HG03520 (cell line): ENCODE measurements around the gene CALHM2.
"Not testable (repeated sequence)": the region's sequence is repeated elsewhere in the genome, so short reads cannot be mapped to it uniquely, and the experiment has no call there.

Experiments
- ATAC-seq: cut with Tn5 transposase; IDR thresholded peaks from one replicate; pipeline ENCODE4 v1.9.1; 2021; ENCODE audit warnings: mild to moderate bottlenecking, moderate library complexity; ENCODE audit not compliant: unreplicated experiment

The CALHM2 gene

GRCh38 chr10:103419101-103419500 lies 33.1 kb downstream of the CALHM2 start:
- ATAC-seq = no peak

GRCh38 chr10:103417601-103418000 lies 34.6 kb downstream of the CALHM2 start:
- no peak for ATAC-seq

DNA sequence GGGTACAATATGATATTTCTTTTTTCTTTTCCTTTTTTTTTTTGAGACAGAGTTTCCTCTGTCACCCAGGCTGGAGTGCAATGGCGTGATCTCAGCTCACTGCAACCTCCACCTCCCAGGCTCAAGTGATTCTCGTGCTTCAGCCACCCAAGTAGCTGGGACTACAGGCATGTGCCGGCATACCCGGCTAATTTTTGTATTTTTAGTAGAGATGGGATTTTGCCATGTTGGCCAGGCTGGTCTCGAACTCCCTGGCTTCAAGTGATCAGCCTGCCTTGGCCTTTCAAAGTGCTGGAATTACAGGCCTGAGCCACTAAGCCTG lies 35.1 kb downstream of the CALHM2 start:
- not testable (repeated sequence) for ATAC-seq

DNA sequence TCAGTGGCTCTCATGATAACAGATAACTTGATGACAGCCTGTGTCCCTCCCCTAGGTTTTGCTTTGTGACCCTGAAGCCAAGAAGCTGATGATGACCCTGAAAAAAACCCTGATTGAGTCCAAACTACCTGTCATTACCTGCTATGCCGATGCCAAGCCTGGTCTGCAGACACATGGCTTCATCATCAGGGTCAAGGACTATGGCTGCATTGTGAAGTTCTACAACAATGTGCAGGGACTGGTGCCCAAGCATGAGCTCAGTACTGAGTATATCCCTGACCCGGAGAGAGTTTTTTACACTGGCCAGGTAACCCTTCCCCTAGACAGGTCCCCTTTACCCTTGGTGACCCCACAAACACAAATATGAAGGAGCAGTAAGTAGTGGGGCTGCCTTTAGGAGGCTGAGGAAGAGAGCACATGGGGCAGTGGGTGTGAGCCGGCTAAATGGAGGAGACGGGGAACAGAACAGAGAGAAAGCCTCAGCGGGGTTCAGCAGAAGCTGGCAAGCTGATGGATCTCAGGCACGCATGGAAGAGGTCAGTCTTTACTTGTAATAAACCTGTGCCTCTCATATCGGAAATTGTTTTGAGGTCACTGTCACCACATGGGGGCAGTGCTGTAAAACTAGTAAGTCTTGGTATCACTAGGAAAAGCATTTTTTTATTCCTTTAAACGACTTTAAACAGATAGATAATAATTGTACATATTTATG lies 35.6 kb downstream of the CALHM2 start:
- no peak for ATAC-seq

GRCh38 chr10:103415581-103415980 lies 36.6 kb downstream of the CALHM2 start:
- ATAC-seq = no peak

DNA sequence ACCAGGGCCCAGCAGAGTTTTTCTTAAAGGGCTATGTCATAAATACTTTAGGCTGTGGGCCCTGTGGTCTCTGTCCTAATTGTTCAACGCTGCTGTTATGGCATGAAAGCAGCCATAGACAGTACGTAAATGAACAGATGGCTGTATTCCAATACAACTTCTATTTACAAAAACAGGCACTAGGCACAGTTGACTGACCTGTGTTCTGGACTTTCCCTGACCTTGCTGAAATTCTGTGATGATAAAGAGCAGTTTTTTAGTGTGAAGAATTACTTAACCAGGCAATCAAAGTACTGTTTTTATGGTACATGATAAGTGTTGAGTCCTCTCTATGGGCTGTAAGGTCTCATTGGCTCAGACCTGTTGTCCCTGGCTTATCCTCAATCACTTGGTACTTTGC lies 38.6 kb downstream of the CALHM2 start:
- ATAC-seq = no peak

DNA sequence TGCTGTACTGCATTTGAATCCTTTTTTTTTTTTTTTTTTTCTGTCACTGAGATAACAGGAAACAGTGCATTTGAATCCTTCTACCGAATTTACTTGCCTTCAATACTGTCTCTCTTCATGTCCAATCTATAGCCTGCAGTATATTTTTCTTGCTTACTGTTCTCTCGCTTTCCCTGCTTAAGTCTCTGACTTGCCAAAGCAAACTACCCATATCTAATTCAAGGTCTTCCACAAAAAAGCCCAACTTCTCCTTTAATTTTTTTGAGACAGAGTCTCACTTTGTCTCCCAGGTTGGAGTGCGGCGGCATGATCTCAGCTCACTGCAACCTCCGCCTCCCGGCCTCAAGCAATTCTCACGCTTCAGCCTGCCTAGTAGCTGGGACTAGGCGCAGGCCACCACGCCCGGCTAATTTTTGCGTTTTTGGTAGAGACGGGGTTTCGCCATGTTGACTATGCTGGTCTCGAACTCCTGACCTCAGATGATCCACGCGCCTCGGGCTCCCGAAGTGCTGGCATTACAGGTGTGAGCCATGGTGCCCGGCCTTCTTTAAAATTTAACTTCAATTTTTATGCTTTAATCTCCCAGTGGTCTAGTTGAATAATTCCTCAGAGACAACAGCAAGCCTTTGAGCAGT lies 54.9 kb downstream of the CALHM2 start:
- ATAC-seq = no peak

DNA sequence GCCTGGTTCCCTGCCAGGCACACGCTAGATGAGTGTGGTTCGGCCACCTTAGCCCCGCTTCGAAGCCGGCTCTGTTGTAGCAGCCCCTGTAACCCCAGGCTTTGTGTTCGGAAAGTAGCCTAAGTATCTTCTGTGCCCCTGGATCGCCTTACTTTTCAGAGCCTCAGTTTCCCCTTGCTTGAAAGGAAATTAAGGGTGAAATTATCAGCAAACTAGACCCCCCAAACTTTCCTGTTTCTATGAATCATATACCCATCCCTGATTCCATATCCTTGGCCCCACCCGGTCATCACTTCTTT lies 55.4 kb downstream of the CALHM2 start:
- ATAC-seq = no peak
